Hematopoietic multipotent progenitor cell treated with erythropoietin and hydrocortisone succinate and interleukin-3 and kit ligand, for 17 days (in vitro differentiated cells): ENCODE measurements around the gene ADGRF3.
A peak's percentile ranks its signal among the peaks of the same experiment; 100 is the strongest.
"Not testable (repeated sequence)": the region's sequence is repeated elsewhere in the genome, so short reads cannot be mapped to it uniquely, and the experiment has no call there.

Source experiments
- DNase-seq: peaks from one replicate; pipeline ENCODE4 v3.0.0-alpha.2; 2015; ENCODE audit warnings: low spot score

Gene ADGRF3

GRCh38 chr2:26316845-26317244 is 29.7 kb downstream of the ADGRF3 start:
- no peak for DNase-seq

DNA sequence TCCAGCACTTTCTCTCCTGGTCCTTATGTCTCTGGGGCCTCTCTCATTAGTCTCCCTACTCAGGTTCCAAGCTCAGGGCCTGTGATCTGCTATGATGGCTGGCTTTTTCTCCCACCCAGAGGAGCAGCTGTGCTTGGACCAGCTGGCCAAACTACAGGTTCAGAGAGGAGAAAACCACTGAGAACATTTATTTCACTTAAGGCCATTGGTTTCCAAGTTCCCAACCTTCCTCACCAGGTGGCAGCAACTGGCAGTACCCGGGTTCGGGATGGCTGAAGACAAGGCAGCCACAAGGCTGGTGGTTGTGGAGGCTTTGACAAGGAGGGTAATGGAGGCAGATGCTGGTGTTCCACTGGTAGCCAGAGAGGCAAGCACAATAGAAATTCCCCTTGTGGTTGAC is 30.5 kb downstream of the ADGRF3 start:
- peak; percentile 35 for DNase-seq

DNA sequence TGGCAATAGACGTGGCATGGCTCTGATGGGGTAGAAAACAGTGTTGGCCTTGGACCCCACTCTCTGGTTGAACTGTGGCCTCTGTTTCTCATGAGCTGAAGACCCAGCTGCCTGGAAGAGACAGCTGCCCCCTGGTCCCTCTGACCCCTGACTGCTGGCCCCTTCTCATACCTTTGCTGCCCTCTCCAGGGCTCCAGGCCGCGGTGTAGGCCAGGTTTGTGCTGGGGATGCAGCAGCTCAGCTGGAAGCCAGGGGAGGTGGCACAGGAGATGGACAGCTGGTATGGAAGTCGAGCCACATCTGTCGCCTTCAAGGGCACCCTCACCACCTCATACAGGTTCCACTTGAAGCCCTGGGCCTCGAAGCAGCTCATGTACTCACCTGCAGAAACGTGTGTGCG is 32.3 kb downstream of the ADGRF3 start:
- DNase-seq, result no peak

DNA sequence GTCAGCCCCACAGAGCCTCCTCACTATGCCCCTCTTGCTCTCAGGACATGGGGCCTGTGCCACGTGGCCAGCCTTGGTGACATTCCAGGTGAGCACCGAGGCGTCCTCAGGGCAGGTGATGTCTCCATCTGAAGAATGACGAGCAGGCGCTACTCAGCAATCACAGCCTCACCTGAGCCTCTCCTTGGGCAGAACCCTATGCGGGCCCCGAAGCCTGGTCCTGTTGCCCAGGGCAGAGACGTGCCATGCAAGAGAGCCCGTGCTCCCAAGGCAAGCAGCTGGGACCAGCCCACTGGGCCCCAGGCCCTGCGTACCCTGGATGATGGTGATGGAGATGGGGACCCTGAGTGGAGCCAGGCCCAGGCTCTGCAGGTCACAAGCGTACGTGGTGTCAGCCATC is 33.1 kb downstream of the ADGRF3 start:
- no peak for DNase-seq

GRCh38 chr2:26312471-26312870 is 34.1 kb downstream of the ADGRF3 start:
- no peak for DNase-seq

- DNase-seq, result no peak
These were observed 36.7 kb downstream of the ADGRF3 start for GRCh38 chr2:26309921-26310320.

DNA sequence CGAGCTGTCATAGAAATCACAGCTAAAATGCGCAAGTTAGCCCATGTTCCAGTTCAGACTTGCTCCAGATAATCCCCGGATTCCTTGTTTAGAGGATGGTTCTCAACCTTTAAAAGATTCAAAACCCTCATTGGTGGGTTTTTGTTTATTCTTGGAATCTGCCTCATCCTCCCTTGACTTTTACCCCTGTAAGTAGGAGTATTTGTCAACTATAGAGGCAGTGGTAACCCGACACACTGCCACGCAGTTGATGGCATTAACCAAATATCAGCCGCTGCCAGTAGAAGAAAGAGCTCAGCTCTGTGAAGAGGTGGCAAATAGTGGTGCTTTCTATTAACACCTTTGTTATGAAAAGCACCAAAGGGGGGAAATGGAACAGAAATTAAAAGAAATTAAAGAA is 41.0 kb downstream of the ADGRF3 start:
- no peak for DNase-seq

GRCh38 chr2:26305094-26305493 is 41.5 kb downstream of the ADGRF3 start:
- not testable (repeated sequence) for DNase-seq

DNA sequence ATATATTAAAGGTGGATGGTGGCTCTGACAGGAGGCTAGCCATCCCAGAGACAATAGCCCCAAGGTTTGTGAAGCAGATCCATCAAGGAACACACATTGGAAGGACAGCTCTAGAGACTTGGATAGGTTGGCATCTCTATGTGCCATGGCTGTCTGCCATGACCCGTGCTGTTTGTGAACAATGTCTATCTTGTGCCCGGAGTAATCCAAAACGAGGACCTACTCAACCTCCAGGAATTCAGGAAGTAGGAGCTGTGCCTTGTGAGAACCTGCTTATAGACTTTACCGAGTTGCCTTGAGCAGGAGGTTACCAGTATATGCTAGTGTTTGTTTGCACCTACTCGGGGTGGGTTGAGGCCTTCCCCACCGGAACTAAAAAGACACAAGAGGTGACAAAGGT is 43.7 kb downstream of the ADGRF3 start:
- DNase-seq, result no peak

GRCh38 chr2:26300234-26300925 is 46.2 kb downstream of the ADGRF3 start:
- DNase-seq, result no peak

- DNase-seq, result peak; percentile 27
These were observed 47.0 kb downstream of the ADGRF3 start for GRCh38 chr2:26299471-26300101.

GRCh38 chr2:26298638-26299393 is 47.8 kb downstream of the ADGRF3 start:
- DNase-seq, result peak; percentile 35

- no peak for DNase-seq
These were observed 48.3 kb downstream of the ADGRF3 start for GRCh38 chr2:26298286-26298637.

DNA sequence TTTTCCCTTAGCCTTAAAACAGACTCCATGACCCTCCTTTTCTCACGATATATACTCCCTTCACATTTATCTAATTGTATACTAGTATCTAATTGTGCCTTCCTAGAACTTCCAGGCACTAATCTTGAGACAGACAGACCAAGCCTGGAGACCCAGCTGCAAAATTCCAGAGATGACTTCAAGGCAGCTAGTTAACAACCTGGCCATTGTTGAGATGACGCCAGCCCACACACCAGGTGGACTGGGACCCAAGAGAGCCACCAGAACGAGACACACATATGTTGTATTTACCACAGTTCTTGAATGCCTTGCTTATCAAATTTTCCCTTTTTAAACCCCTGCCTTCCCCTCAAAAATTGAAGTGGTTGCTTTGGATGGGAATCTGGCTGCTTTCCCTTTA is 49.5 kb downstream of the ADGRF3 start:
- no peak for DNase-seq

DNA sequence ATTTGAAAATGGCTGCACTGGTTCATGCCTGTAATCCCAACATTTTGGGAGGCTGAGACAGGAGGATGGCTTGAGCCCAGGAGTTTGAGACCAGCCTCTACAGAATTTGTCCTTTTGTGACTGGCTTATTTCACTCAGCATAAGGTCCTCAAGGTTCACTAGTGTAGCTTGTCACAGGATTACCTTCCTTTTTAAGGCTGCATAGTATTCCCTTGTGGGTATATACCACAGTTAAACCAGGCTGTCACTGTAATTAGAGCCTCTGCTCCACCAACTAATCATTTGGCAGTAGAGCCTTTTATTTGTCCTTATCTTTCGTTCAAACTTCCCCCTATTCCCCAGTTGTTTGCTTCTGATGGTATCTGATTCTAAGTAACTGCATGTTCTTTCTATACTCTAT is 51.1 kb downstream of the ADGRF3 start:
- no peak for DNase-seq

DNA sequence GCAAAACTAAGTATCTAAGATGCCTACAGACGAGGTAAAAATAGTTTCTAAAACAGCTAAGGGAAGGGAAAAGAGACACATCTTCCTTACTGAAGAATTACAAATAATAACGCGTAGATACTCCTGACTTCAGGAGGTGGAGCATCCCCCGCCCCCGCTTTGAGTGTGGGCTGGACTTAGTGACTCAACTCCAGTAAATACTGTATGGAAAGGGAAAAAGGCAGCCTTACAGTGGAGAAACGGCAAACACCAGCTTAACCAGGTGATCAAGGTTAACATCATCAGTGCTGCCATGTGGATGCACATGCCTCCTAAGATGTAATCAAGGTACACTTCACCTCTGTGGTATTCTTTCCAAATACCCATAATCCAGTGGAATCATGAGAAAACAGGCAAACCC is 53.9 kb downstream of the ADGRF3 start:
- no peak for DNase-seq

DNA sequence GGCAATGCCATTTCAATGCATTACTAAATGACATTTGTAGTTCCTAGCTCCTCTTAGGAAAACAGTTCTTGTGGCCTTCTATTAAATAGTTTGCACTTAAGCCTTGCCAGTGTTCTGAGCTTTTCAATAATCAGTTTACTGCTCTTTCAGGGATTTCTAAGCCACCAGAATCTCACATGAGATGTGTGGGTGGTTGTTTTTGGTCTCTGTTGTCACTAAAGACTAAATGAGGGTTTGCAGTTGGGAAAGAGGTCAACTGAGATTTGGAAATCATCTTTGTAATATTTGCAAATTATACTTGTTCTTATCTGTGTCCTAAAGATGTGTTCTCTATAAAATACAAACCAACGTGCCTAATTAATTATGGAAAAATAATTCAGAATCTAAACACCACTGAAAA is 56.6 kb downstream of the ADGRF3 start:
- DNase-seq, result no peak

DNA sequence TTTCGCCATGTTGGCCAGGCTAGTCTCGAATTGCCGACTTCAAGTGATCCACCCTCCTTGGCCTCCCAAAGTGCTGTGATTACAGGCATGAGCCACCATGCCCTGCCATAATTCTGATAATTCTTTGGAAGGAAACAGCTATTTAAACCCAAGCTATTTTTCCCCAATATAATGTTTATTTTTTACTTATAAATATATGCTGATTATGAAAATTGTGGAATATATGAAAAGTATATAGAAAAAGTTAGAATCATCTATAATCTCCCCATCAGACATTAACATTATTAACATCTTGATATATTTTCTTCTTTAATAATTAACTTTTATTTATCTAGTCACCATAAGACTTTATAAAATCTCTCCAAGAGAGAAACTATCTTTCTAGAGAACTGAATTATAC is 60.7 kb downstream of the ADGRF3 start:
- DNase-seq, result no peak

DNA sequence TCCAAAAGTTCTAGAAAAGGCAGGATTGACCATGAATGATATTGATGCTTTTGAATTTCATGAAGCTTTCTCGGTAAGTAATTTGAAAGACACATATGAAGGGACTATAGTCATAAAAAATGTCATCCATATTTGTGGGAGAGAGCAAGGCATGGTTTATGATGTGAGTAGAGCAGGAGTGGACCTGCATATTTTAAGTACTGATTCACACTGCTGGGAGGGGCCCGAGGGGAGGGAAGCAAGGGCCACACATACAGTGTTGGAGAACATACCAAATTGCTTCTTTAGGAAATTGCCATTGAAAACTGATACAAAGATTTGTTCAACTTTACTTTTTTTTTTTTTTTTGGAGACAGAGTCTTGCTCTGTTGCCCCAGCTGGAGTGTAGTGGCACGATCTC is 62.5 kb downstream of the ADGRF3 start:
- no peak for DNase-seq

DNA sequence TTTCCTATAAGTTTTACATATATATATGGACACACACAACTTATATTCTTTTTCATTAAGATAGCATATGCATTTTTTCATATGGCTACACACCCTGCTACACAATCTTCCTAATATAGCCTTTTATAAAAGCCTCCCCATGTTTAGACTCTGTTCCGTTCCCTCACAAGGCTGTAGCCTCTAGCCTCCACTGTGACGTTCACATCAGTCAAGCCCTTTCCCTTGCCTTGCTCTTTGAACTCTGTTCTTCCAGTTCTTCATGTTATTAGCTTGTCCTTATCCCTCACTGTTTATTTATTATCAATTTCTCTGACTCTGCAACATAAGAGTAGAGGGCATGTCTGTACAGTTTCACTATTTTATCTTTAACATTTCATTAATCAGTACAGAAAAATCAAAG is 63.0 kb downstream of the ADGRF3 start:
- DNase-seq, result no peak

- DNase-seq, result no peak
These were observed 65.4 kb downstream of the ADGRF3 start for GRCh38 chr2:26281226-26281625.

- no peak for DNase-seq
These were observed 66.7 kb downstream of the ADGRF3 start for GRCh38 chr2:26279886-26280285.

- DNase-seq, result no peak
These were observed 69.9 kb downstream of the ADGRF3 start for GRCh38 chr2:26276484-26277227.
